Tibial nerve (tissue), 4 donors: ENCODE data around the gene FCN1. TPM values are rescaled to one million over a fixed set of nuclear protein-coding genes. Genes with fewer than 3 reads are reported as not detected.

Source experiments
- DNase-seq, 2 donors: peaks; one replicate each; pipeline ENCODE4 v3.0.0-alpha.2; 2019; ENCODE audit warnings: low spot score in 2 of 2
- H3K27ac ChIP-seq, 4 donors: fragments of 200-600 bp; sonication (generic) in 3 of 4; one replicate each; pipeline ENCODE4 v1.5.1; 2017 to 2019; ENCODE audit warnings: mild to moderate bottlenecking in 1 of 4
- H3K27me3 ChIP-seq, 2 donors: fragments of 200-600 bp; sonication (generic) in 1 of 2; one replicate each; pipeline versions ENCODE4 v1.5.1 to v1.6.0; 2017 to 2019
- H3K36me3 ChIP-seq, 3 donors: fragments of 200-600 bp; sonication (generic); one replicate each; pipeline ENCODE4 v1.5.1; 2018 to 2019
- H3K4me1 ChIP-seq, 4 donors: fragments of 200-600 bp; sonication (generic) in 3 of 4; one replicate each; pipeline ENCODE4 v1.5.1; 2017 to 2019
- H3K4me3 ChIP-seq, 4 donors: fragments of 200-600 bp; sonication (generic) in 3 of 4; one replicate each; pipeline ENCODE4 v1.5.1; 2017 to 2019; ENCODE audit warnings: mild to moderate bottlenecking in 1 of 4, moderate library complexity in 1 of 4
- H3K9me3 ChIP-seq, 4 donors: fragments of 200-600 bp; sonication (generic) in 3 of 4; one replicate each; pipeline ENCODE4 v1.5.1; 2017 to 2019
- CTCF ChIP-seq, 5 experiments: fragments of 200-600 bp in 3 of 5; fragments of 450-650 bp in 2 of 5; sonication (generic) in 3 of 5; IDR thresholded peaks; one replicate each; pipeline ENCODE4 v1.5.1; 2016 to 2019; ENCODE audit warnings: antibody characterized with exemption in 5 of 5, mild to moderate bottlenecking in 3 of 5, moderate library complexity in 2 of 5
- EP300 ChIP-seq, 2 donors: sonication (generic); formaldehyde crosslinking; IDR thresholded peaks; one replicate each; pipeline ENCODE4 v1.6.1; 2017; ENCODE audit warnings: antibody characterized with exemption in 2 of 2, mild to moderate bottlenecking in 1 of 2
- POLR2A ChIP-seq, 2 donors: fragments of 450-650 bp; IDR thresholded peaks; one replicate each; pipeline ENCODE4 v1.6.1; 2017; ENCODE audit warnings: antibody characterized with exemption in 2 of 2, mild to moderate bottlenecking in 2 of 2, moderate library complexity in 2 of 2
- WGBS, 2 donors: methylation state at CpG; one replicate each; pipeline ENCODE4 v1.1.5; 2018; 5-methylcytosine and 5-hydroxymethylcytosine counted together
- total RNA-seq, 4 donors: library from RNA; depleted of rRNA; stranded (reverse); fragments of >200 nt; gene quantifications; one replicate each; pipeline ENCODE4 v1.1.0, GENCODE V29; 2016

FCN1 gene
- total RNA-seq, 4 donors from 2014 or later = under 0.01 to 2.9 (median 0.96) TPM

GRCh38 chr9:134922066-134922931, 4.6 kb upstream of the FCN1 start:
- 73 to 75% methylated on average over 14 of the region's 14 CpGs for WGBS, 2 donors
- H3K27ac ChIP-seq = no peak overlapping the region

GRCh38 chr9:134919303-134919702, 1.6 kb upstream of the FCN1 start:
- 84 to 89% methylated on average over 3 of the region's 3 CpGs for WGBS, 2 donors
- Histone ChIP-seq H3K27ac (no peak overlapping the region), H3K4me1 (no peaks in the 10 kb centered on the region), H3K27me3 (no peaks in the 10 kb centered on the region), H3K4me3 (no peak overlapping the region), H3K9me3 (peaks cover 0 to 23% (median 5%) of the 10 kb centered on the region in 4 donors), H3K36me3 (no peaks in the 10 kb centered on the region)
- no peak for TF ChIP-seq POLR2A (IDR thresholded peaks at IDR 0.05)
- TF ChIP-seq CTCF (IDR thresholded peaks at IDR 0.05) = no peak
- TF ChIP-seq EP300 (IDR thresholded peaks at IDR 0.05) = no peak
- DNase-seq = no peak

More at GRCh38 chr9:134922066-134922931, 4.6 kb upstream of the FCN1 start:
- Histone ChIP-seq H3K9me3 (peaks cover 0 to 23% (median 5%) of the 10 kb centered on the region in 4 donors), H3K27me3 (no peaks in the 10 kb centered on the region), H3K4me3 (no peak overlapping the region), H3K36me3 (no peaks in the 10 kb centered on the region), H3K4me1 (no peaks in the 10 kb centered on the region)
- TF ChIP-seq EP300 (IDR thresholded peaks at IDR 0.05) (peak in 1 of 2 donors; percentile 47), CTCF (IDR thresholded peaks at IDR 0.05) (no peak)
- peak in 1 of 2 donors; percentile 41 for DNase-seq

GRCh38 chr9:134918646-134919045, 934 bp upstream of the FCN1 start:
- no peak for TF ChIP-seq POLR2A (IDR thresholded peaks at IDR 0.05)
- TF ChIP-seq EP300 (IDR thresholded peaks at IDR 0.05) = no peak
- TF ChIP-seq CTCF (IDR thresholded peaks at IDR 0.05) = no peak
- no peaks in the 10 kb centered on the region for H3K4me1 ChIP-seq
- 81 to 84% methylated on average over 10 of the region's 10 CpGs for WGBS, 2 donors
- H3K27ac ChIP-seq = no peak overlapping the region
- DNase-seq = no peak
- peaks cover 0 to 23% (median 5%) of the 10 kb centered on the region in 4 donors for H3K9me3 ChIP-seq
- no peak overlapping the region for H3K4me3 ChIP-seq
- no peaks in the 10 kb centered on the region for H3K36me3 ChIP-seq
- H3K27me3 ChIP-seq = no peaks in the 10 kb centered on the region

GRCh38 chr9:134916161-134916665, 1.5 kb downstream of the FCN1 start:
- no peak for DNase-seq
- WGBS, 2 donors = 80 to 88% methylated on average over 8 of the region's 8 CpGs
- Histone ChIP-seq H3K4me1 (no peaks in the 10 kb centered on the region), H3K27ac (no peak overlapping the region), H3K4me3 (no peak overlapping the region), H3K9me3 (peaks cover 0 to 23% (median 5%) of the 10 kb centered on the region in 4 donors), H3K27me3 (peaks cover 0 to 6% of the 10 kb centered on the region in 2 donors), H3K36me3 (no peaks in the 10 kb centered on the region)
- TF ChIP-seq CTCF (IDR thresholded peaks at IDR 0.05) (no peak), EP300 (IDR thresholded peaks at IDR 0.05) (no peak)
